Anterior cingulate cortex (tissue), 58 donors: ENCODE measurements around the gene NDUFS3.

ENCODE experiments used
- DNase-seq, 58 donors: peaks; one replicate each; lab custom pipeline; 2025; lab: John Stamatoyannopoulos, UW

Gene NDUFS3

DNA sequence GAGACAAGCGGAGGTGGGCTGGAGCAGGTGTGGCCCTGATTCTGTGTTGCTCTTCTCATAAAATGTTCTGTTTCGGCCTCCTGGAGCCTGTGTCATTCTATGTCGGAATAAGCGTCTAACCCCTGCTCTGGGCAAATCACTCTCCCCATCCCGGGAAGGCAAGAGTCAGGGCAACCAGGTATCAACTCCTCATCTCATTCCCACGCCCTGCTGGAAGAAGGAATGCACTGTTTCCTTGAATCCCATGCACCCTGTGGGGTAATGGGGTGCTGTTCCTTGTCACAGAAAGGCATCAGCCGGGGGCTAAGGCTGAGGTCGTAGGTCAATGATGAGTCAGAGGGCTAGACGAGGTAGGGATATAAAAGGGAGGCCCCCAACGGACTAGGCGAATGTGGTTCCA is 10.2 kb downstream of the NDUFS3 start:
- no peak for DNase-seq

GRCh38 chr11:47589584-47589976 is 10.7 kb downstream of the NDUFS3 start:
- no peak for DNase-seq

GRCh38 chr11:47589977-47590861 is 11.3 kb downstream of the NDUFS3 start:
- DNase-seq = no peak

- no peak for DNase-seq
These were observed 12.9 kb downstream of the NDUFS3 start for GRCh38 chr11:47591764-47592163.

DNA sequence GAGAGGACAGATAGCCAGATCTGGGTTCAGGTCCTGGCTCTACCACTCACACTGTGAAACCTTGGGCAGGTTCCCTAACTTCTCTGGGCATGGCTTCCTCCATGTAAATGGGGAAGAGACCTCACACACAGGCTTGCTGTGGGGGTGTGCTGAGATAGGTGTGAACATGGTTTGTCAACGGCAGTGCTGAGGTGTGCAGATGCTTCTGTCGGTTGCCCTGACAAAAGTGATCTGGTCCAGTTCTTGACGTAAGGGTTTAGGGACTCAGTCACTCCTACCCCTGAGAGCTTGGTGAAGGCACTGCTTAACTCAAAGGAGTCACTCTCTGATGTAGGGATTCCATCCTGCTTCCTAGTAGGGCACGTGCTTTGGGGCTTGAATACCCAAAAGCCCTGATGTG is 13.4 kb downstream of the NDUFS3 start:
- peak in 1 of 58 donors; percentile 48 for DNase-seq

GRCh38 chr11:47592970-47593369 is 14.1 kb downstream of the NDUFS3 start:
- DNase-seq = no peak

DNA sequence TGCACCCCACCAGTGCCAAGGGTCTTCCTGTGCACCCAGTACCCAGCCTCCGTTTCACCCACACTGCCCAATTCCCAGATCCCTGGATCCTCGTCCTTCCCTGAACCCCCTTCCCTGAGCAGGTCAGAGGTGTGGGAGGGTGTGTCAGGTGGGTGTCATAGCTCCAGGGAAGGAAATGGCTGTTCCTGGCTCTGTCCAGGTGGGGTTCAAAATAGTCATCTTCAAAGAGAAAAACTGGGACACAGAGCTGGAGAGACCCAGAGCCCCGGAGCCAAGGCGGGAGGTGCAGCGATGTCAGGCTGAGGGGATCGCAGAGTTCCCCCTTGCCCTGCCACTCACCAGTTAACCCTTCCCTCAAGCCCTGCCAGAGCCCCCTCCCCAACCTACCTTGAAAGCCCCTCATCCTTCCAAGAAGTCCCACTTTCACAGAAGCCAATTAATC is 14.6 kb downstream of the NDUFS3 start:
- peak in 1 of 58 donors; percentile 17 for DNase-seq

DNA sequence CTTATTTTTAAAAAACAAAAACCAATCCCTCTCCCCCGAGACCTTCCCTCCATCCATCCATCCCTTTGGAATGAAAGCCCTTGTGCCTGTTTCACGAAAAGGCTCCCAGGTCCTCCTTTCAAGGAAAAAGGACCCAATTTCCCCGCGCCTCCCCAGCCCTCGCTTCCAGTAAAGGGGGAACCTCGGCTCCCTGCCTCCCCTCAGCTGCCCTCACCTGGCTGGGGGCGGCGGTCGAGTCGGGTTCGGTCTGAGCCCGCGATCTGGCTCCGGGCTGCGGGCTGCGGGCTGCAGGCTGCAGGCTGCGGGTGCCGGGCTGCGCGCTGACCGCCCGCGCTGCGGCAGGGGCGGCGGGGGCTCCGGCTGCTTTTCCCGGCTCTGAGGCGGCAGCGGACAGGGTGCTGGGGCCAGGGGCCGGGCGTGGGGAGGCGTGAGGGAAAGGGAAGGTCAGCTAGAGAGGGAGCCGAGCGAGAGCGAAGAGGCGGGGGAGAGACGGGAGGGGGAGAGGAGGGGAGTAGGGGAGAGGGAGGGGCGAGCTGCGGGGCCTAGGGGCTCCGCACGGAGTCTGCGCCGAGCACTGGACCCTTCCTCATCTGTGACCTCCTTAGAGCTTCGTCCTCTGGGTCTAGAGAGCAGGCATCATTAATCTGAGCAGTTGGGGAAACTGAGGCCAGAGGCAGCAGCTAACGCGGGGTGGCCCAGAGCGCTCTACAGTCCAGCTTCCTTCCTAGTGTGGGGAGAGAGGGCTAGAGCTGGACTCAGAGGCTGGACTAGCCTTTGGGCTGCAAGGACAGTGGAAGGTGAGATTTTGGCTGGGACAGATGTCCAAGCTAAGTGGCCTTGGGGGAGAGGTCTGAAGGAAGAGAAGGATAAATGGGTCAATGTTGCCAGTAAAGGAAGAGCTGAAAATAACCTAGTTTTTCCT is 15.3 kb downstream of the NDUFS3 start, which contains the start of gene C1QTNF4:
C1QTNF4 (minus strand) TSS at position 478 of the 922 bp plus-strand sequence. CDS start 3,601 bp downstream, outside the sequence.
- DNase-seq = no peak

- peak in 2 of 58 donors; percentile 19 to 34 for DNase-seq
These were observed 16.2 kb downstream of the NDUFS3 start for GRCh38 chr11:47595029-47595428.

- no peak for DNase-seq
These were observed 17.1 kb downstream of the NDUFS3 start for GRCh38 chr11:47595967-47596366.

DNA sequence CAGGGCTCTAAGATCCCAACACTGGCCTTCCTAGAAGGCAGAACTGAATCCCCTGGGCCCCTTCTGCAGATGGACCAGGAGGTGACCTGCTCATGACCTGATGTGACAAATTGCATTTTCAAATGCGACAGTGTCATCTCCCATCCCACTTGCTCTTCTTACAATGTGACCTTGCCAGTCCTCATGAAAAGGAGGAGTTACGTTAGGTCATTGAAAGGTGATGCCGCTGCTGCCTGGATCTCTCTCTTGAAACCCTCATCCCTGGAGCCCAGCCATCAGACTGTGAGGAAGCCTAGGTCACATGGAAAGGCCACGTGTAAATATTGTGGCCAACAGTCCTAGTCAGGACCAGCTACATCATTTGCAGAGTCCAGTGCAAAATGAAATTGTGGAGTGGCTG is 21.0 kb downstream of the NDUFS3 start:
- no peak for DNase-seq

DNA sequence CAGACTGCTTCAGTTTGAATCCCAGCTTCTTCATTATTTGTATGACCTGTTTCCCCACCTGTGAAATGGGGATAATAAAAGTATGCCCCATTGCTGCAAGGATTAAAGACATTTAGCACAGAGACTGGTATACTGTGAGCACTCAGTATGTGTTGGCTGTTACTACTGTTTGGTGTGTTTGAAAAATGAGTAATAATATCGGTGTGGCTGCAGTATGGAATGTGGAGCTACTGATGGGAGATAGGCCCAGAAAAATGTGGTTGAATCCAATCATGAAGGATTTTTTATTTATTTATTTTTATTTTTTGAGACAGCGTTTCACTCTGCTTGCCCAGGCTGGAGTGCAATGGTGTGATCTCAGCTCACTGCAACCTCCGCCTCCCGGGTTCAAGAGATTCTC is 24.4 kb downstream of the NDUFS3 start:
- DNase-seq = no peak

DNA sequence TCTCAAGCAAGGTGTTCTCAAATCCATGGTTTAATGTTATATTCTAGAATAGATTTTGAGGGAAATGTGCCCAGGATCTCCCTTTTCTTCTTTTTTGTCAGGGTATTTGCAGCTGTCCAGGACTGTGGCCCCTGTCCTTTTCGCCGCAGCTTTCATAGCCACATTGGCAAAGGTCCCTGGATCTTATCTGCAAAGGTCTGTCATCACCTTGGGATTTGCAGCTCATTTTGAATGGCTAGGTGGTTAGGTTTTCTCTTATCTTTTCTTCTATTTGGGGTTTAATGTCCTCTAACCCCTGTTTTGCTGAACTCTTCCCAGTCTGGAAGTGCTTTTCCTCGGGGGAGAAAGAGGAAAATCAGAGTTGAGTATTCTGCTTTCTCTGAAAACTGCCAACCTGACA is 27.0 kb downstream of the NDUFS3 start:
- DNase-seq = no peak

DNA sequence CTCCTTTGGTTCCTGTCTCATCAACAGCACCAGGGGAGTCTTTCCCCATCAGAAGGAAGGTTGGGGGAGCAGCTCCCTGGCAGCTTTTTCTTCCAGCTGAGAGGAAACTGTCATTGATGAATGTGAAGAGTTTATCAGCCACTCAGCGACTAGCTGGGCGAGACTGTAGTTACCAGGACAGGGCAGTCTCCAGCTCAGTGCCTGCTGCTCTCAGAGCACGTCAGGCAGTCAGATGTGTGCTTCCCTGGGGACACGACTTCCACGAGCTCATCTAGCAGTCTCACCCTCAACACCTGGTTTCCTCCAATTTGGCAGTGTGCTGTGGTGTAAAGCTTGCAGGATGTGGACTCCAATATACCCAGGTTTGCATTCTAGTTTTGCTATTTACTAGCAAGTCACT is 27.9 kb downstream of the NDUFS3 start:
- no peak for DNase-seq

DNA sequence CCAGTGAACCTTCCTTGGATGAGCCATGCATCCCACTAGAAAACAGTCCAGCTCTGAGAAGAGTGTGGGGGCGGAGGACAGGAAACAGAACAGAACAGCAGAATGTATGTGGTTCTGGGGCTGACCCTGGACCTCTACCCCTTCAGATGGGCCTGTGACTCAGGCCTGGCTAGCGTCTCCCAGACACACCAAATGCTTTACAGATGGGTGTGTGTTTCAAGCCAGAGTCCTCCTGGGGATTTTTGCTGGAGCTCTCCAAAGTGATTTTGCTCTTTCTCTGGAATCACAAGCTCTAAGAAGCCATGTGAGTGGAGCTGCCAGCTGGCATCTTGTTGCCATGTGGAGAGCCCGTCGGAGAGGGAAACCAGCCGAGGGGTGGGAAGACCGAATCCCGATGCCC is 28.5 kb downstream of the NDUFS3 start:
- DNase-seq = peak in 21 of 58 donors; percentile 23 to 77 (median 46)

GRCh38 chr11:47609675-47610074 is 30.8 kb downstream of the NDUFS3 start:
- peak in 2 of 58 donors; percentile 21 to 64 for DNase-seq

- DNase-seq = peak in 4 of 58 donors; percentile 29 to 45 (median 38)
These were observed 32.5 kb downstream of the NDUFS3 start for GRCh38 chr11:47611348-47611794.

DNA sequence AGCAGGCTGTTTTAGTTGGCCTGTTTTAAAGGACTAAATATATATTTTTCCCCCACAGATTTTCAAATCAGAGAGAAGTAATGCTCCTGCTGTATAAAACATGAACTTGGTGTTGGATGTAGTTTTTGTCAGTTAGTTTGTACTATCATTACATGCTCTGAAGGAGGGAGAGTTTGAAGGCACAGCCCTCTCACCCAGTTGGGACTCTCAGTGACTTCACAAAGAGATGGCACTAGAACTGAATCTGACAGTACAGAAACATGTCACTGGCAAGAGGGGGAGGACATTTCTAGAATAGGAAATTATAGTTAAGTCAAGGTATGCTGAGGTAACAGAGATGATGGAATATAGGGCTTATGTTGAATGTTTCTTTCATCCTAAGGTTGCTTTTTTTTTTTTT is 36.4 kb downstream of the NDUFS3 start:
- DNase-seq = no peak

- DNase-seq = peak in 25 of 58 donors; percentile 19 to 83 (median 44)
These were observed 38.0 kb downstream of the NDUFS3 start for GRCh38 chr11:47616726-47617416.

DNA sequence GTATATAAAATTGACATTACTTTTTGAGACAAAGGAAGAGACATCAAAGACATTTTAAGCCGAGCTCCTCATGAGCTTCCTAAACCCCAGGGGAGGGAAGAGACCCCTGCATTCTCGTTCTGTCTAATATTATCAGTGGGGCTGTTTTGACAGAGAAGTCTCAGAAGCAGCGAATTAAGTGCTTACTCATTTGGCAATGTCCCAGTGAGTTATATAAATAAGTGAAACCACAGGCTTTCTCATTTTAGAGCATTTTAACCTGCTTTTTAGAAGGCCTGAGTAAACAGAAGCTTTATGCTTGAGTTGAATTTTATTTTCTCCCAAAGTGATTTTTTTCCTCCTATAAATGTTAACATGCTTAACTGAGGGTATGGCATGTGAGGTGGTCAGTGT is 38.5 kb downstream of the NDUFS3 start:
- no peak for DNase-seq
